ENCODE results near the gene MRPL19. TPM values are rescaled to one million over a fixed set of nuclear protein-coding genes. Genes with fewer than 3 reads are reported as not detected.

MRPL19 gene
- total RNA-seq, 1 donor from 2014 or later = 47.6 TPM

- no peak overlapping the region for H3K27ac Mint-ChIP-seq
- peaks cover 14% of the 10 kb centered on the region for H3K27me3 Mint-ChIP-seq (ENCODE audit: low read depth)
- H3K9me3 Mint-ChIP-seq = peaks cover 5% of the 10 kb centered on the region
- TF ChIP-seq, protein P1, sequence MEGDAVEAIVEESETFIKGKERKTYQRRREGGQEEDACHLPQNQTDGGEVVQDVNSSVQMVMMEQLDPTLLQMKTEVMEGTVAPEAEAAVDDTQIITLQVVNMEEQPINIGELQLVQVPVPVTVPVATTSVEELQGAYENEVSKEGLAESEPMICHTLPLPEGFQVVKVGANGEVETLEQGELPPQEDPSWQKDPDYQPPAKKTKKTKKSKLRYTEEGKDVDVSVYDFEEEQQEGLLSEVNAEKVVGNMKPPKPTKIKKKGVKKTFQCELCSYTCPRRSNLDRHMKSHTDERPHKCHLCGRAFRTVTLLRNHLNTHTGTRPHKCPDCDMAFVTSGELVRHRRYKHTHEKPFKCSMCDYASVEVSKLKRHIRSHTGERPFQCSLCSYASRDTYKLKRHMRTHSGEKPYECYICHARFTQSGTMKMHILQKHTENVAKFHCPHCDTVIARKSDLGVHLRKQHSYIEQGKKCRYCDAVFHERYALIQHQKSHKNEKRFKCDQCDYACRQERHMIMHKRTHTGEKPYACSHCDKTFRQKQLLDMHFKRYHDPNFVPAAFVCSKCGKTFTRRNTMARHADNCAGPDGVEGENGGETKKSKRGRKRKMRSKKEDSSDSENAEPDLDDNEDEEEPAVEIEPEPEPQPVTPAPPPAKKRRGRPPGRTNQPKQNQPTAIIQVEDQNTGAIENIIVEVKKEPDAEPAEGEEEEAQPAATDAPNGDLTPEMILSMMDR (IDR thresholded peaks at IDR 0.05; ENCODE audit: unreplicated experiment) = no peak
- H3K36me3 Mint-ChIP-seq = no peaks in the 10 kb centered on the region
- peaks cover 2% of the 10 kb centered on the region for H3K4me1 Mint-ChIP-seq
- DNase-seq (ENCODE audit: low spot score in 2 of 2, unreplicated experiment in 2 of 2) = no peak
- no peak overlapping the region for H3K4me3 Mint-ChIP-seq
Observed at GRCh38 chr2:75616933-75617332, 29.6 kb upstream of the MRPL19 start.

DNA sequence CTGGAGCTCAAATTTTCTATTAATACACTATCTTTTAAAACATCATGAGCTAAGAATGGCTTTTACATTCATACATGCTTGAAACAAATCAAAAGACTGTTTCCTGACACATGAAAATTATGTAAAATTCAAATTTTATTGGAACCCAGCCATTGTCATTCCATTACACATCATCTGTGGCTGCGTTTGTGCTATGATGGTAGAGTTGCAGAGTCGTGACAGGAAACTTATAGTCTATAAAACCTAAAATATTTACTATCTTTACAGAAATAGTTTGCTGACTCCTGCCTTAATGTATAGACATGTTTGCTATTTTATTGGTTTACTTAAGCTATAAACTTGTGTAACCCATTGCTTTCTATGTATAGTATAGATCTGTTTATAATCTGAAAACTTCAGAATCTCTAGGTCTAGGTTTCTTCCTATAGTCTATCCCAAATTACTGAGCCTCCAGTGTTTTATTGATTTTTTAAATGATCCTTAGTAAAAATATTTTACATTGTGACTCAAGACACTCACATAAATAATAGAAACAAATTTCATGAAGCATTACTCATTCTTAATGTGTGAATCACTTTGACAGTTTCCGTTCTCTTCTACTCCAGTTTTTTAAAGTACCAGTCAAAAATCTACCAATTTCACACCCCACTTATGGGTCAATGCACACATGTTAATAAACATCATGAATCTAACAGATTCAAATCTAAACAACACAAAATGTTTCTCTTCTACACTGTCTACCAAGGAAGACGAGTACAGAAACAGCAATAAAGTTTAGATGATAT, 26.4 kb upstream of the MRPL19 start:
- Mint-ChIP-seq H3K27me3 (ENCODE audit: low read depth) (peaks cover 14% of the 10 kb centered on the region), H3K4me1 (peaks cover 2% of the 10 kb centered on the region), H3K36me3 (no peaks in the 10 kb centered on the region), H3K27ac (no peak overlapping the region), H3K9me3 (peaks cover 5% of the 10 kb centered on the region), H3K4me3 (no peak overlapping the region)
- TF ChIP-seq, protein P1 (IDR thresholded peaks at IDR 0.05; ENCODE audit: unreplicated experiment) = no peak
- no peak for DNase-seq (ENCODE audit: low spot score in 2 of 2, unreplicated experiment in 2 of 2)

DNA sequence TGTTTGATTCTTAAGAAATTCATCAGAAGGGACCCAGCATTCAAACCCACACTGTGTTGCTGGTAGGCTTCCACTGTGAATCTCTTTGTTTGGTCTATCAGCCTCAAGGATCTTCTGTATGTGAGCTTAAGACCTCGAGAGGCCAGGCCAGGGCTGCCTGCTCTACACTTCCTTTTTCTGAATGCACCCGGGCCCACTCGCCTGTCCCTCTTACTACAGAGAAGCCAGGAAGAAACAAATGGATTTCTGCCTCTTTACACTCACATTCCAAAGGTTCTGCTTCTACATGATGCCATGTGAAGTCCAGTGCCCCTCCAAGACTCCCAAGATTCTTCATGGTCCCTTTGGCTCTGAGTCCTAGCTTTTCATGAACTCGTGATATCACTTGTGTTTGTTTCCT, 25.4 kb upstream of the MRPL19 start:
- Mint-ChIP-seq H3K36me3 (no peaks in the 10 kb centered on the region), H3K27me3 (ENCODE audit: low read depth) (peaks cover 14% of the 10 kb centered on the region), H3K27ac (no peak overlapping the region), H3K4me1 (peaks cover 2% of the 10 kb centered on the region), H3K4me3 (no peak overlapping the region), H3K9me3 (peaks cover 5% of the 10 kb centered on the region)
- TF ChIP-seq, protein P1 (IDR thresholded peaks at IDR 0.05; ENCODE audit: unreplicated experiment) = no peak
- no peak for DNase-seq (ENCODE audit: low spot score in 2 of 2, unreplicated experiment in 2 of 2)

DNA sequence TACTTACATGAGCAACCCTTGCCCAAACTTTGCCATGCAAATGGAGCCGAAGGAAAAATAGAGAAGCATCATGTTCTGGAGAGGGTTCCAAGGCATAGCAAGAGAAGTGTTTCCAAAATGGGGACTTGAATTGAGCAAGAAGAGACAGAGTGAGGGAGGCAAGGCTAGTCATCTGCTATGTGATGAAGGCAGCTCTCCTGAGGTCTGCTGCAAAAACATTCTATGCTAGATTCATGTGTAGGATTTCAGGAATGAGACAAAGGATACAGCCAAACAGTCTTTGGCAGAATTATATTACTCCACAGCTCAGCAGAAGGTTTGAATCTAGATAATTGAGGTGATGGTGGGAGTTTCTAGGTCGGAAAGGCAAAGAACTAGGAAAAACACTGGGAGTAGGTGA, 24.1 kb upstream of the MRPL19 start:
- H3K4me3 Mint-ChIP-seq = no peak overlapping the region

GRCh38 chr2:75622929-75623328, 23.7 kb upstream of the MRPL19 start:
- Mint-ChIP-seq H3K4me1 (peaks cover 2% of the 10 kb centered on the region), H3K4me3 (no peak overlapping the region), H3K27me3 (ENCODE audit: low read depth) (peaks cover 14% of the 10 kb centered on the region), H3K27ac (no peak overlapping the region), H3K9me3 (no peaks in the 10 kb centered on the region), H3K36me3 (no peaks in the 10 kb centered on the region)
- TF ChIP-seq, protein P1 (IDR thresholded peaks at IDR 0.05; ENCODE audit: unreplicated experiment) = no peak
- no peak for DNase-seq (ENCODE audit: low spot score in 2 of 2, unreplicated experiment in 2 of 2)

More for the DNA sequence above, 24.1 kb upstream of the MRPL19 start:
- peaks cover 14% of the 10 kb centered on the region for H3K27me3 Mint-ChIP-seq (ENCODE audit: low read depth)
- no peaks in the 10 kb centered on the region for H3K36me3 Mint-ChIP-seq
- H3K27ac Mint-ChIP-seq = no peak overlapping the region
- DNase-seq (ENCODE audit: low spot score in 2 of 2, unreplicated experiment in 2 of 2) = no peak
- peaks cover under 1% of the 10 kb centered on the region for H3K9me3 Mint-ChIP-seq
- peaks cover 2% of the 10 kb centered on the region for H3K4me1 Mint-ChIP-seq
- TF ChIP-seq, protein P1 (IDR thresholded peaks at IDR 0.05; ENCODE audit: unreplicated experiment) = no peak
